NCI-H2081 (cell line): ENCODE data around the gene GRP.
"Not testable (repeated sequence)": the region's sequence is repeated elsewhere in the genome, so short reads cannot be mapped to it uniquely, and the experiment has no call there.

Experiments
- DNase-seq, 2 experiments: peaks; one replicate each; lab custom pipeline; 2025; lab: John Stamatoyannopoulos, UW

Gene GRP

GRCh38 chr18:59229191-59229590, 9.2 kb downstream of the GRP start:
- no peak for DNase-seq

DNA sequence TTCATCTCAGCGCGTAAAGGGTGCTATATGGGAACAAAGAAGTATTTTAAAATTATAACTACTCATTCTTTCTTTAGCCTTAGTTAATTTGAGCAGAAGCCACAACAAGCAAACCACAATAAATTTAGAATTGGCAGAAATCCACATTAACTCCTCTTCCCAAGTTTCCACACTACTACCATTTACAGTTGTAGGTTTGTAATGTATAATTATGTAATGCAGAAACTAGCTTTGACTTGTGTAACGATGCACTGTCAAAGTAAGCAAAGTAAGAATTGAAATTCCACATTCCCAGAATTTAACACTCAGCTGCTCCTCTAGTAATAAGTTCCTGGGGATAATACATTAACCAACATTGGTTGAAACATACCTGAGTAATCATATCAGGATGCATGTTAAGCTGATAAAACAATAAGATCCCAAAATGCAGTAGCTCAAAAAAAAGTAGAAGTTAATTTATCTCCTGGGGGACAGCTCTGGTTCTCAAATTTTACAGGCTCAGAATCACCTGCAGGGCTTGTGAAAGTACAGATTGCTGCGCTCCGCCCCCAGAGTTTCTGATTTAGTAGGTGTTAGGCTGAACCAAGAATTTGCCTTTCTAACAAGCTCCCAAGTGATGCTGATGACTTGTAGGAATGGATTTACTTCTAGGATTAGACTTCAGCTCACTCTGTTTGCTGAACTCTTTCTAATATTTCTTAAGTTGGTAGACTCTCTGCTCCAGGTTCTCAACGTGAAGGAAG, 9.9 kb downstream of the GRP start:
- no peak for DNase-seq

- DNase-seq = no peak
These were observed 11.2 kb downstream of the GRP start for GRCh38 chr18:59231114-59231513.

GRCh38 chr18:59231877-59232276, 11.9 kb downstream of the GRP start:
- no peak for DNase-seq

DNA sequence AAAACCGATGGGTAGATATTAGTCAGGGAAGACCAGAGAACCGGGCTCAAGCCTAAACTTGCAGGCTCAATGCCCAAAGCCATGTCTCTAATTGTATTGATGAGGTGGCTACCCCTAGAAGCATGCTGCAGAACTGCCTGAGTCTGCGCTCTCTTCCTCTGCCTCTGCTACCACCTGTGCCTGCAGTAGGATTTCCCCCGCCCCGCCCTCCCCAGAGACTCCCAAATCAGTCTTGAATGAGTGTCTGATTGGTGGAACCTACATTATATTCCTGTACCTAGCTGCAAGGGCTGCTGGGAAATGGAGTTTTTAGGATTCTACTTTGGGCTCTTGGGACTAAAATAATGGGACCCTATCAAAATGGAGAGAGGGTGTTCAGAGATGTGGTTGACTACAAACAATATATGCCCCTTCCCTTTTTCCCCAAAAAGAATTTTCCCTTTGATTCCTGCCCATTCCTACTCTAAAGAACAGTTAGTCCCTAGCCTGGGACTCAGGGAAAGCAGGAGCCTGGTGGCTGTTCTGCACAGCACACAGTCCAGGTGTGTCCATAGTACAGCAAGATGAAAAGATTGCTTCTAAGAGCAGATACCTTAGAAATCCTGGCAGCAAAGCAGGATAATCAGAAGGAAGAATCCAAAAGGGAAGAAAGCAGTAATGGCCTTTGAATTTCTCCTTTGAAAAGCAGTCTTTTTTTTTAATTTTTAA, 12.5 kb downstream of the GRP start:
- DNase-seq = no peak

DNA sequence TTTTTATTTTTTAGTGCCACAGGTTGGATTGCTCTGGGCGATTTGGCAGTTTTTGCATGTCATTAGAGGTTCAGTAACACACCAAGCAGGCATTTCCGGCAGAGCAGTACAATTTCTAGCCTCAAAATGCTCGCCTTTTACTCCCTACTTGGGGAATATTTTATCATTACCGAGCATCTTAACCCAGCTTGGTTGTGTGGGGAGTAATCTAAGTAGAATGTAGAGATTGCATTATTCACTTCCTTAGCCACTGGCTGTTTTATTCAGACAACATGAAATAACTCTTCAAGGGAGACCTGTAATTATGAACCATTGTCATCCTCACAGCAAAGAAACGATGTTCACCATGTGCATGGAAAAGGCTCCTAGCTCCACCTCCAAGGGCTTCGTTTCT, 13.1 kb downstream of the GRP start:
- no peak for DNase-seq

- DNase-seq = peak; percentile 2 to 50
These were observed 18.4 kb downstream of the GRP start for GRCh38 chr18:59238385-59238784.

DNA sequence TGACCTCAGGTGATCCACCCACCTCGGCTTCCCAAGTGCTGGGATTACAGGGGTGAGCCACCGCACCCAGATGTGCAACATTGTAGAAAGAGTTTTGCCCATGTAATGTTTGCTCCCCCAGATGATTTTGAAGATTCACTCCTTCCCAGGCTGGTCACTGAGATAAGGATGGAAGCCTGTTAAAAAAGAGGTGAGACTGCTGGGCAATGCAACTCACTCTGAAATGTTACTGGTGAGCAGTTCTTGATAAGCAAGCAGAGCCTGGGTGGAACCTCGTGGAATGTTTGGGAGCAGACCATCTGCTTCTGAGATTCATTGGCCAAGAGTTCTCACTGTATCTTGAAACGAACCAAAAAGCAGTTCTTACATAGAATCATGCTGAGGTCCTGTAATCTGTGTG, 19.7 kb downstream of the GRP start:
- DNase-seq = no peak

DNA sequence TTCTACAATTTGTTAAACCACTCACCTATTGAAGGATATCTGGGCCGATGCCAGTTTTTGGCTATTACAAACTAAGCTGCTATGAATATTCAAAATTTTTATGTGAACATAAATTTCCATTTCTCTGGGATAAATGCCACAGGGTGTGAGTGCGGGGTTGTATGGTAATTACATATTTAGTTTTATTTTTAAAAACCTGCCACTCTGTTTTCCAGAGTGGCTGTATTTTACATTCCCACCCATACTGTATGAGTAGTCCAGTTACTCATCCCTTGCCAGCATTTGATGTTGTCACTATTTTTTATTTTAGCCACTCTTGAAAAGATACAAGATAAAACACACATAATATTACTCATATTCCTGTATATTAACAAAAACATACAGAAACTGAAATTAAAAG, 22.9 kb downstream of the GRP start:
- DNase-seq = no peak

DNA sequence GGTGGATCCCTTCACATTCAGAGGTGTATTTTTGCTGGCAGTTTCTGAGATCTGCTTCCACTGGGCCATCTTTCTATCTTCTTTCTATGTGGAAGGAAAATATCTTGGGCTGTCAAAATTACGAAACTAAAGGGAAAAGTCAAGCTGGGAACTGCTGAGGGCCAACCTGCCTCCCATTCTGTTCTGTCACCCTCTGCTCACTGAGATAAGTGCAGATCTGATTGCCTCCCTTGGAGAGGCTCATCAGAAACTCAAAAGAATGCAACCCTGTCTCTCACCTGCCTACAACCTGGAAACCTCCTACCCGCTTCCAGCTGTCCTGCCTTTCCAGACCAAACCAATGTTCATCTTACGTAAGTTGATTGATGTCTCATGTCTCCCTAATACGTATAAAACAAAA, 26.8 kb downstream of the GRP start:
- DNase-seq = no peak

DNA sequence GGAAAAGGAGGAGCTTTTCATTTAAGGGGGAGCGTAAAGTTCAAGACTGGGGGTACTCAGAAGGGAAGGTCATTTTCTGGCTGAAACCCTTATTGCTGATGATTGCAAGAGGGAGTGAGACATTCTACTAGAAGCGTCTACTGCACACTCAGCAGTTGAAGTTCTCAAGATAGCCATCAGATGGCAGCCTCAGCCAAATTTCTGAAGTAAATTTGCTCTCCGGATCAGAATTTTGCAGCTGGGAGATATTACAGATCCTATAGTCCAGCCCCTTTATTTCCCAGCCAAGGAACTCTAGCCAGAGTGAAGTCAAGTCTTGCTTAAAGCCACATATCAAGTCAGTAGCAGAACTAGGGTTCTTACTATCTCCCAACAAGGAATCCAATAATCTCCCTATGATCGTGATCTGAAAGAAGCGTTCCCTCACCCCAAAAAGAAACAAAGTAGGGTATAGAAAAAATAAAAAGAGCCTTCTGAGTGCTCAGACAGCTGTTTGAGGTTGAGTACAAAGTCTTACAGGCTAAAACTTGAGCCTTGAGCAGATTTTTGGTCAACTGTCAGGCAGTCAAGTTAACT, 29.3 kb downstream of the GRP start:
- DNase-seq = peak; percentile 71 to 80

DNA sequence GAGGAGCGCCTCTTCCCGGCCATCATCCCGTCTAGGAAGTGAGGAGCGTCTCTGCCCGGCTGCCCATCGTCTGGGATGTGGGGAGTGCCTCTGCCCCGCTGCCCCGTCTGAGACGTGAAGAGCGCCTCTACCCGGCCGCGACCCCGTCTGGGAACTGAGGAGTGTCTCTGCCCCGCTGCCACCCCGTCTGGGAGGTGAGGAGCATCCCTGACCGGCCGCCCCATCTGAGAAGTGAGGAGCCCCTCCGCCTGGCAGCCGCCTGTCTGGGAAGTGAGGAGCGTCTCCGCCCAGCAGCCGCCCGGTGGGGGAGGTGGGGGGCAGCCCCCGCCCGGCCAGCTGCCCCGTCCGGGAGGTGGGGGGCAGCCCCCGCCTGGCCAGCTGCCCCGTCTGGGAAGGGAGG, 35.5 kb downstream of the GRP start:
- not testable (repeated sequence) for DNase-seq

- DNase-seq = not testable (repeated sequence)
These were observed 41.9 kb downstream of the GRP start for GRCh38 chr18:59261842-59262241.

DNA sequence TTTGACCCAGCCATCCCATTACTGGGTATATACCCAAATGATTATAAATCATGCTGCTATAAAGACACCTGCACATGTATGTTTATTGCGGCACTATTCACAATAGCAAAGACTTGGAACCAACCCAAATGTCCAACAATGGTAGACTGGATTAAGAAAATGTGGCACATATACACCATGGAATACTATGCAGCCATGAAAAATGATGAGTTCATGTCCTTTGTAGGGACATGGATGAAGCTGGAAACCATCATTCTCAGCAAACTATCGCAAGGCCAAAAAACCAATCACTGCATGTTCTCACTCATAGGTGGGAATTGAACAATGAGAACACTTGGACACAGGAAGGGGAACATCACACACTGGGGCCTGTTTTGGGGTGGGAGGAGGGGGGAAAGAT, 42.3 kb downstream of the GRP start:
- DNase-seq = not testable (repeated sequence)

- no peak for DNase-seq
These were observed 43.7 kb downstream of the GRP start for GRCh38 chr18:59263661-59264060.

- DNase-seq = no peak
These were observed 44.2 kb downstream of the GRP start for GRCh38 chr18:59264121-59264571.

GRCh38 chr18:59264651-59265245, 44.8 kb downstream of the GRP start:
- no peak for DNase-seq

DNA sequence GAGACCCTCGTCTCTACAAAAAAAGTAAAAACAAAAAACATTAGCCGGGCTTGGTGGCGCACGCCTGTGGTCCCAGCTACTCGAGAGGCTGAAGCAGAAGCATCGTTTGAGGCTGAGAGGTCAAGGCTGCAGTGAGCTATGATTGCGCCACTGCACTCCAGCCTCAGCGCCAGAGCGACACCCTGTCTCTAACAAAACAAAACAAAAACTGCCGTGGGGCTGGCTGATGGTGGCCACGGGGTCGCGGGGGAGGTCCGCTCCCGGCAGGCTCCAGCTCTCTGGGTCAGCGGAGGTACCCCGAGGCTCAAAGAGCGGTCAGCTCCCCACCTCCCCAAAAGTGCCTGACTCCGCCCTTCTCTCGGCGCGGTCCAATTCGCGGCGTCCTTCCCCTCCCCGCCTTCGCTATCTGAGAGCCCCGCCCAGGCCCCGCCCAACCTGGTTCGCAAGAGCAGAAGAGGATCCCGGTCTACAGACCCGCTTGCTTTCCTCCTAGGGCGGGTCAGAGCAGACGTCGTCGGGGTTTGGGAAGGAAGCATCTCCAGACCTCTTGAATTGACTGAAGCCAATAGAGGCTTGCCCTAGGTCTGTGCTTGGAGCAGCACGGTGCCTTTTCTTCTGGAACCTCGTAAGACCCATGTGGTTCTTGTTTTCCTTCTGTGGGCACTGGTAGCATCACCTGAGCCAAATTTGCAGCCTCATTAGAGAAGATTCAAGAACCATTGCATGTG, 45.5 kb downstream of the GRP start:
- DNase-seq = peak; percentile 64 to 72

DNA sequence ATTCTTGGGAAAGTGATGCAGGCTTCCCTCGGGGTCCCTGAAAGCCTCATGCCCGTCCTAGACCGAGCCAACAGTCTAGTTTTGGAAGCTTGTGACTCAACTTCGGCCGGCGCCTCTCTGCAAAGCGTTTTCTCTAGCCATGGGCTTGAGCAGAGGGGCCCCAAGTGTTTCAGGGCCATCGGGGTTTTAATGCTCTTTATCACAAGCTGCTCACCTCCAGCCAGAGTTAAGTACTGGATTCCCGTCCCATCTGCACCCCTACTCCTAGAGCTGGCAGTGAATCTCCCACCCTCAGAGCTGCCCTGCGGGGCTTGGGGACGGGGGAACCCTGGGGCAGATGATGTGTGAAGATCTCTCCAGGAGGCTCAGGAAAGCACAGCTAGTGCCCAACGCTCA, 46.0 kb downstream of the GRP start:
- DNase-seq = no peak

- DNase-seq = no peak
These were observed 46.5 kb downstream of the GRP start for GRCh38 chr18:59266459-59266858.

- DNase-seq = no peak
These were observed 47.0 kb downstream of the GRP start for GRCh38 chr18:59266886-59267502.
